ENCODE measurements around the gene CADPS2. TPM values are rescaled to one million over a fixed set of nuclear protein-coding genes. Genes with fewer than 3 reads are reported as not detected.

CADPS2 gene
- total and polyA plus RNA-seq, 2 donors (not counting 1 experiment from before 2014, with no cell fraction given), result 11.5 to 32.2 TPM

GRCh38 chr7:122457969-122458368, 428.3 kb downstream of the CADPS2 start:
- H3K36me3 ChIP-seq (ENCODE audit: control insufficient read depth, insufficient read depth, low read length), result no peaks in the 10 kb centered on the region
- DNase-seq (ENCODE audit: low read depth in 2 of 2), result no peak
- no peaks in the 10 kb centered on the region for H3K4me1 ChIP-seq (ENCODE audit: control insufficient read depth, extremely low read depth, insufficient read depth, low read length)
- no peaks in the 10 kb centered on the region for H3K27me3 ChIP-seq (ENCODE audit: control insufficient read depth, insufficient read depth, low read length)
- H2AFZ ChIP-seq (ENCODE audit: low read length), result no peak overlapping the region
- H3K9ac ChIP-seq (ENCODE audit: insufficient read depth, low read length), result no peak overlapping the region
- H3K79me2 ChIP-seq (ENCODE audit: control insufficient read depth, insufficient read depth, low read length), result no peaks in the 10 kb centered on the region
- no peaks in the 10 kb centered on the region for H3K9me3 ChIP-seq (ENCODE audit: control insufficient read depth, insufficient read depth, low read depth, low read length)
- no peaks in the 10 kb centered on the region for H4K20me1 ChIP-seq (ENCODE audit: control insufficient read depth, extremely low read depth, insufficient read depth, low read length)
- no peak overlapping the region for H3K27ac ChIP-seq (ENCODE audit: insufficient read depth, low read length)
- no peak overlapping the region for H3K4me2 ChIP-seq (ENCODE audit: extremely low read depth, insufficient read depth, low read length)
- TF ChIP-seq EZH2 (IDR thresholded peaks at IDR 0.05; ENCODE audit: low read length, missing control alignments), result no peak
- no peak overlapping the region for H3K4me3 ChIP-seq (replicated peaks in 1 of 4; ENCODE audit: control extremely low read depth in 1 of 4, insufficient read depth in 1 of 4, low read depth in 3 of 4, low read length in 4 of 4)

- Histone ChIP-seq H3K27ac (ENCODE audit: insufficient read depth, low read length) (no peak overlapping the region), H3K9ac (ENCODE audit: insufficient read depth, low read length) (no peak overlapping the region), H3K4me3 (replicated peaks in 1 of 4; ENCODE audit: control extremely low read depth in 1 of 4, insufficient read depth in 1 of 4, low read depth in 3 of 4, low read length in 4 of 4) (no peak overlapping the region), H3K79me2 (ENCODE audit: control insufficient read depth, insufficient read depth, low read length) (no peaks in the 10 kb centered on the region), H3K9me3 (ENCODE audit: control insufficient read depth, insufficient read depth, low read depth, low read length) (no peaks in the 10 kb centered on the region), H3K4me1 (ENCODE audit: control insufficient read depth, extremely low read depth, insufficient read depth, low read length) (no peaks in the 10 kb centered on the region), H3K27me3 (ENCODE audit: control insufficient read depth, insufficient read depth, low read length) (no peaks in the 10 kb centered on the region), H4K20me1 (ENCODE audit: control insufficient read depth, extremely low read depth, insufficient read depth, low read length) (no peaks in the 10 kb centered on the region), H2AFZ (ENCODE audit: low read length) (no peak overlapping the region), H3K4me2 (ENCODE audit: extremely low read depth, insufficient read depth, low read length) (no peak overlapping the region), H3K36me3 (ENCODE audit: control insufficient read depth, insufficient read depth, low read length) (no peaks in the 10 kb centered on the region)
- no peak for DNase-seq (ENCODE audit: low read depth in 2 of 2)
- TF ChIP-seq CTCF (conservative IDR thresholded peaks at IDR 0.05 in 1 of 2, IDR thresholded peaks at IDR 0.05 in 1 of 2; ENCODE audit: low read depth in 1 of 2, low read length in 2 of 2) (no peak), EZH2 (IDR thresholded peaks at IDR 0.05; ENCODE audit: low read length, missing control alignments) (no peak)
Measured at GRCh38 chr7:122457325-122457724, 428.9 kb downstream of the CADPS2 start.

- Histone ChIP-seq H3K4me2 (ENCODE audit: extremely low read depth, insufficient read depth, low read length) (no peak overlapping the region), H3K9me3 (ENCODE audit: control insufficient read depth, insufficient read depth, low read depth, low read length) (no peaks in the 10 kb centered on the region), H3K36me3 (ENCODE audit: control insufficient read depth, insufficient read depth, low read length) (no peaks in the 10 kb centered on the region), H3K4me1 (ENCODE audit: control insufficient read depth, extremely low read depth, insufficient read depth, low read length) (no peaks in the 10 kb centered on the region), H3K4me3 (replicated peaks in 1 of 4; ENCODE audit: control extremely low read depth in 1 of 4, insufficient read depth in 1 of 4, low read depth in 3 of 4, low read length in 4 of 4) (no peak overlapping the region), H2AFZ (ENCODE audit: low read length) (no peak overlapping the region), H3K9ac (ENCODE audit: insufficient read depth, low read length) (no peak overlapping the region), H3K79me2 (ENCODE audit: control insufficient read depth, insufficient read depth, low read length) (no peaks in the 10 kb centered on the region), H3K27ac (ENCODE audit: insufficient read depth, low read length) (no peak overlapping the region), H4K20me1 (ENCODE audit: control insufficient read depth, extremely low read depth, insufficient read depth, low read length) (no peaks in the 10 kb centered on the region), H3K27me3 (ENCODE audit: control insufficient read depth, insufficient read depth, low read length) (no peaks in the 10 kb centered on the region)
- no peak for TF ChIP-seq EZH2 (IDR thresholded peaks at IDR 0.05; ENCODE audit: low read length, missing control alignments)
- TF ChIP-seq CTCF (conservative IDR thresholded peaks at IDR 0.05 in 1 of 2, IDR thresholded peaks at IDR 0.05 in 1 of 2; ENCODE audit: low read depth in 1 of 2, low read length in 2 of 2), result no peak
- peak in 1 of 2 donors; percentile 1 for DNase-seq (ENCODE audit: low read depth in 2 of 2)
Measured at GRCh38 chr7:122454776-122455507, 431.3 kb downstream of the CADPS2 start.
